Astrocyte (in vitro differentiated cells and primary cell): ENCODE measurements around the gene STK11IP. TPM values are rescaled to one million over a fixed set of nuclear protein-coding genes. Genes with fewer than 3 reads are reported as not detected.

Source experiments
- DNase-seq: peaks from one replicate; pipeline ENCODE4 v3.0.0-alpha.2; 2010; ENCODE audit warnings: low read depth
- FAIRE-seq: peaks from 2 replicates; lab custom pipeline; 2011; peaks lifted over from hg19 to GRCh38; lab: Jason Lieb, UNC
- H2AFZ ChIP-seq: 2 replicates; pipeline ENCODE4 v1.6.0; 2012; ENCODE audit warnings: low read depth, low read length, inconsistent platforms
- H3K27ac ChIP-seq: 2 replicates; pipeline ENCODE4 v1.5.1; 2011; ENCODE audit warnings: low read depth, low read length, inconsistent platforms
- H3K27me3 ChIP-seq: 2 replicates; pipeline ENCODE4 v1.6.0; 2011; ENCODE audit warnings: low read length, inconsistent platforms; ENCODE audit not compliant: insufficient read depth
- H3K36me3 ChIP-seq: 2 replicates; pipeline ENCODE4 v1.5.1; 2011; ENCODE audit warnings: low read length, inconsistent platforms; ENCODE audit not compliant: insufficient read depth
- H3K4me1 ChIP-seq: 2 replicates; pipeline ENCODE4 v1.5.1; 2011; ENCODE audit warnings: low read length, inconsistent platforms; ENCODE audit not compliant: insufficient read depth
- H3K4me2 ChIP-seq: 2 replicates; pipeline ENCODE4 v1.6.0; 2012; ENCODE audit warnings: low read length, inconsistent platforms
- H3K4me3 ChIP-seq: 2 replicates; pipeline ENCODE4 v1.5.1; 2011; ENCODE audit warnings: low read depth, mild to moderate bottlenecking, low read length, inconsistent platforms; ENCODE audit not compliant: insufficient read depth
- H3K79me2 ChIP-seq: 2 replicates; pipeline ENCODE4 v1.6.0; 2012; ENCODE audit warnings: mild to moderate bottlenecking, low read length, inconsistent platforms; ENCODE audit not compliant: insufficient read depth
- H3K9ac ChIP-seq: 2 replicates; pipeline ENCODE4 v1.6.0; 2012; ENCODE audit warnings: mild to moderate bottlenecking, low read length, inconsistent platforms
- H3K9me3 ChIP-seq: 2 replicates; pipeline ENCODE4 v1.5.1; 2012; ENCODE audit warnings: low read depth, mild to moderate bottlenecking, low read length, inconsistent platforms; ENCODE audit not compliant: insufficient read depth
- H4K20me1 ChIP-seq: 2 replicates; pipeline ENCODE4 v1.6.0; 2012; ENCODE audit warnings: low read length, inconsistent platforms; ENCODE audit not compliant: insufficient read depth
- H3K27ac Mint-ChIP-seq: one replicate; pipeline ENCODE4 v1.8.0; 2021; ENCODE audit warnings: mild to moderate bottlenecking, mixed read lengths; ENCODE audit not compliant: unreplicated experiment
- H3K27me3 Mint-ChIP-seq: one replicate; pipeline ENCODE4 v1.8.0; 2021; ENCODE audit warnings: low read depth, mixed read lengths; ENCODE audit not compliant: unreplicated experiment
- H3K36me3 Mint-ChIP-seq: one replicate; pipeline ENCODE4 v1.8.0; 2021; ENCODE audit warnings: low read depth, mixed read lengths; ENCODE audit not compliant: unreplicated experiment
- H3K4me1 Mint-ChIP-seq: one replicate; pipeline ENCODE4 v1.8.0; 2021; ENCODE audit warnings: low read depth, mixed read lengths; ENCODE audit not compliant: unreplicated experiment
- H3K4me3 Mint-ChIP-seq: one replicate; pipeline ENCODE4 v1.8.0; 2021; ENCODE audit warnings: mild to moderate bottlenecking, moderate library complexity, mixed read lengths; ENCODE audit not compliant: unreplicated experiment
- H3K9me3 Mint-ChIP-seq: one replicate; pipeline ENCODE4 v1.8.0; 2021; ENCODE audit warnings: mild to moderate bottlenecking, mixed read lengths; ENCODE audit not compliant: unreplicated experiment
- EZH2 ChIP-seq: IDR thresholded peaks from 2 replicates; pipeline ENCODE4 v1.6.1; 2012; ENCODE audit warnings: mild to moderate bottlenecking, low read length, inconsistent platforms; ENCODE audit not compliant: insufficient read depth
- total RNA-seq: library from RNA; stranded (reverse); gene quantifications from 2 replicates; pipeline ENCODE4 v1.2.1, GENCODE V29; 2021
- TF ChIP-seq, protein P1 (sequence below): IDR thresholded peaks from 2 replicates; pipeline ENCODE4 v1.5.1; 2011; ENCODE audit warnings: low read depth, mild to moderate bottlenecking, inconsistent platforms, low read length, moderate library complexity; ENCODE audit not compliant: insufficient read depth

Gene STK11IP
- total RNA-seq, 1 donor from 2014 or later = 24.9 TPM

DNA sequence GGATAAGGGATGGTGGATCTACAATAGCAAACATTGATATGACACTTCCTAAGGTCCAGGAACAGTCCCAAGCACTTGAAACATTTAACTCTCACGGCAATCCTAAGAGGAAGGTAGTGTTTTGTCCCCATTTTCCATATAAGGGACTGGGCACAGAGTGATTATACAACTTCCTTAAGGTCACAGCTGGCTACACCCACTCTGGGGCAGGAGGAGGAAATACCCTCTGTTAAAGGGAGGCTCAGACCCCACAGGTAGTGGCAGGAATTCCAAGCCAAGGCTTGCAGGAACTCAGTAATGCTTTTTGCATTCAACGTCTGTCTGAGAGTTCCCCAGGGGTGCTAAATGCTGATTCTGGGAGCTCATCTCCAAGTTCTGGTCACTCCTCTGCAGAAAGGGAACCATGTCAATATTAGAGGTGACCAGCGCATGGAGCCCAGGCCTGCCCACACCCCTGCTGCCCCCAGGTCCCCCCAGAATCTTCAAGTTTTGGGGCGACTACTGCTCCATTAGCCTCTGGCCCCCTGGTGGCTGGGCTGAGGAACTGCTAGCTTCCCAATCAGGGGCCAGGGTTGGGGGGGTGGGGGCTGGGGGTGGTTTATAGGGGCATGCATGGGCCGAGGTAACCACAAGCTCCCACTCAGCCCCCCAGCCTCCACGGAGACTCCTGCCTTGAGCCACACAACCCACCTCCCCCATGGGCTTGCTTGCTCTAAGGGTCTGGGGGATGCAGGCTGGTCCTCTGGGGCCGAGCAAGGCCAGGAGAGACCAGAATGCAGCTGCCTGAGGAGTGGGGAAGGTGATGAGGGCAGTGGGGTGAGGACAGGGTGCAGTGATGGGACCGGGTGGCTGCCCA lies 37.4 kb upstream of the STK11IP start:
- TF ChIP-seq, protein P1, sequence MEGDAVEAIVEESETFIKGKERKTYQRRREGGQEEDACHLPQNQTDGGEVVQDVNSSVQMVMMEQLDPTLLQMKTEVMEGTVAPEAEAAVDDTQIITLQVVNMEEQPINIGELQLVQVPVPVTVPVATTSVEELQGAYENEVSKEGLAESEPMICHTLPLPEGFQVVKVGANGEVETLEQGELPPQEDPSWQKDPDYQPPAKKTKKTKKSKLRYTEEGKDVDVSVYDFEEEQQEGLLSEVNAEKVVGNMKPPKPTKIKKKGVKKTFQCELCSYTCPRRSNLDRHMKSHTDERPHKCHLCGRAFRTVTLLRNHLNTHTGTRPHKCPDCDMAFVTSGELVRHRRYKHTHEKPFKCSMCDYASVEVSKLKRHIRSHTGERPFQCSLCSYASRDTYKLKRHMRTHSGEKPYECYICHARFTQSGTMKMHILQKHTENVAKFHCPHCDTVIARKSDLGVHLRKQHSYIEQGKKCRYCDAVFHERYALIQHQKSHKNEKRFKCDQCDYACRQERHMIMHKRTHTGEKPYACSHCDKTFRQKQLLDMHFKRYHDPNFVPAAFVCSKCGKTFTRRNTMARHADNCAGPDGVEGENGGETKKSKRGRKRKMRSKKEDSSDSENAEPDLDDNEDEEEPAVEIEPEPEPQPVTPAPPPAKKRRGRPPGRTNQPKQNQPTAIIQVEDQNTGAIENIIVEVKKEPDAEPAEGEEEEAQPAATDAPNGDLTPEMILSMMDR = peak; percentile 39
- TF ChIP-seq EZH2 = no peak
- no peak for DNase-seq
- Histone ChIP-seq H4K20me1 (peaks cover 13% of the 10 kb centered on the region), H2AFZ (no peak overlapping the region), H3K27ac (no peak overlapping the region), H3K4me2 (no peak overlapping the region), H3K4me3 (no peak overlapping the region), H3K9ac (no peak overlapping the region), H3K79me2 (no peaks in the 10 kb centered on the region), H3K27me3 (no peaks in the 10 kb centered on the region), H3K36me3 (no peaks in the 10 kb centered on the region), H3K4me1 (no peaks in the 10 kb centered on the region), H3K9me3 (no peaks in the 10 kb centered on the region)
- H3K9me3 Mint-ChIP-seq = no peaks in the 10 kb centered on the region
- peaks cover 25% of the 10 kb centered on the region for H3K36me3 Mint-ChIP-seq
- H3K4me1 Mint-ChIP-seq = peaks cover 10% of the 10 kb centered on the region
- no peak overlapping the region for H3K27ac Mint-ChIP-seq
- no peaks in the 10 kb centered on the region for H3K27me3 Mint-ChIP-seq
- H3K4me3 Mint-ChIP-seq = no peak overlapping the region
- no peak for FAIRE-seq

DNA sequence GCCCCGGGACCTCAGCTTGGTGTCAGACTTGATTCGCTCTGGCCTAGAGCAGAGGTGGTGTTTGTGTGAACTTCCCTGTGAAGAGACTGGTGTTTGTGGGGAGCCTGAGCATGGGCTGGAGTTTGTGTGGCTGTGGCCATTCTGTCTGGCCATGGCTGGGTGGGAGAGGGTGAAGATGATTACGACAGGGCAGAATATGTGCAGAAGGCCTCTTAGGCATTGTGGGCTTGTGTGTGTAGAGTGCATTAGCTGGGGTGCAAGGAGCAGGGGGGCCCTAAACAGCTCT lies 36.8 kb upstream of the STK11IP start:
- peaks cover 26% of the 10 kb centered on the region for H3K36me3 Mint-ChIP-seq
- Histone ChIP-seq H3K9me3 (no peaks in the 10 kb centered on the region), H3K4me1 (no peaks in the 10 kb centered on the region), H3K36me3 (no peaks in the 10 kb centered on the region), H3K27ac (no peak overlapping the region), H4K20me1 (peaks cover 14% of the 10 kb centered on the region), H3K4me2 (no peak overlapping the region), H3K79me2 (no peaks in the 10 kb centered on the region), H3K27me3 (no peaks in the 10 kb centered on the region), H3K4me3 (no peak overlapping the region), H3K9ac (no peak overlapping the region), H2AFZ (no peak overlapping the region)
- no peak overlapping the region for H3K4me3 Mint-ChIP-seq
- H3K27me3 Mint-ChIP-seq = no peaks in the 10 kb centered on the region
- DNase-seq = no peak
- no peak for FAIRE-seq
- no peaks in the 10 kb centered on the region for H3K9me3 Mint-ChIP-seq
- peaks cover 10% of the 10 kb centered on the region for H3K4me1 Mint-ChIP-seq
- H3K27ac Mint-ChIP-seq = no peak overlapping the region
- TF ChIP-seq, protein P1 = no peak
- TF ChIP-seq EZH2 = no peak
